Nephron progenitor cell (in vitro differentiated cells): ENCODE data around the gene CETP.
"Not testable (repeated sequence)": the region's sequence is repeated elsewhere in the genome, so short reads cannot be mapped to it uniquely, and the experiment has no call there.

Source experiments
- DNase-seq: peaks from one replicate; pipeline ENCODE4 v3.0.0; 2021
- H3K27ac Mint-ChIP-seq: 2 replicates; pipeline ENCODE4 v1.8.0; 2021; ENCODE audit warnings: mild to moderate bottlenecking, moderate library complexity, mixed read lengths
- H3K27me3 Mint-ChIP-seq: 2 replicates; pipeline ENCODE4 v1.8.0; 2021; ENCODE audit warnings: mild to moderate bottlenecking, low read depth, mixed read lengths; ENCODE audit not compliant: poor library complexity
- H3K36me3 Mint-ChIP-seq: 2 replicates; pipeline ENCODE4 v1.8.0; 2021; ENCODE audit warnings: low read depth, mixed read lengths
- H3K4me1 Mint-ChIP-seq: 2 replicates; pipeline ENCODE4 v1.8.0; 2021; ENCODE audit warnings: mixed read lengths
- H3K4me3 Mint-ChIP-seq: 2 replicates; pipeline ENCODE4 v1.8.0; 2021; ENCODE audit warnings: mild to moderate bottlenecking, moderate library complexity, mixed read lengths
- H3K9me3 Mint-ChIP-seq: 2 replicates; pipeline ENCODE4 v1.8.0; 2021; ENCODE audit warnings: mild to moderate bottlenecking, moderate library complexity, mixed read lengths
- CTCF ChIP-seq: fragments of 200-600 bp; sonication (generic); IDR thresholded peaks from 2 replicates; pipeline ENCODE4 v1.5.0; 2021; ENCODE audit warnings: antibody characterized with exemption

CETP gene

DNA sequence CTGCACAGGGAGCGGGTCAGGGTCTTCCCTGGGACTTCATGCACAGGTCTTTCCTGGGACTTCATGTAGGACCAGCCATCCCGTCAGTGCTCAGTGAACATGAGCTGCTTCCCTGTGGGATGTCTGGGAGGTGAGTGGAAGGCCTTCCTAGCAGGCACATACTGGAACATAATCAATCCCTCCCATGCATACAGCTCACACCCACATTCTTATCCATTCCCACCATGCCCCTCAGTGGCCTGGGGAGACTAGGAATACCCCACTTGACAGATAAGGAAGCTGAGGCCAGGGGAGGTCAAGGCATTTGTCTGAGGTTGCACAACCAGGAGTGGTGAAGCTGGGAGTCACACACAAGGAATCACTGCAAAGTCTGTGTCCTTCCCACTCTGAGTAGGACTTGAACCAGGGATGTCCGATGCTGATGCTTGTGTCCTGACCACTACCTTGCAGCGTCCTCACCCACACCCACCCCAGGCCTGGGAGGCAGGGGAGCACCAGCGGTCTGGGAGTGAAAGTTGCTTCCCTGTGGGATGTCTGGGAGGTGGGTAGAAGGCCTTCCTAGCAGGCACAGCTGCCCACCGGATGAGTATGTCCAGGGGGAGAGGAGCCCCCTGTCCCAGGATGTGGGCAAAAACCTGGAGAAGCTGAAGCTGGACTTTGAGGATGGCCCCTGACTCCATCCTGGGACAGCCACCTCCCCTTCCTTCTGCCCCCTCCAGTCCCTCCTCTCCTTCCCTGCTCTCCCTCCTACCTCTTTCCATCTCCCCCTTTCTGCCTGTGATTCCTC is 26.6 kb downstream of the CETP start:
- DNase-seq: no peak
- Mint-ChIP-seq H3K27me3 (peaks cover 76% of the 10 kb centered on the region), H3K9me3 (no peaks in the 10 kb centered on the region), H3K36me3 (no peaks in the 10 kb centered on the region), H3K4me1 (peaks cover 15% of the 10 kb centered on the region), H3K4me3 (peak overlapping the region; percentile 83), H3K27ac (no peak overlapping the region)
- TF ChIP-seq CTCF: no peak

DNA sequence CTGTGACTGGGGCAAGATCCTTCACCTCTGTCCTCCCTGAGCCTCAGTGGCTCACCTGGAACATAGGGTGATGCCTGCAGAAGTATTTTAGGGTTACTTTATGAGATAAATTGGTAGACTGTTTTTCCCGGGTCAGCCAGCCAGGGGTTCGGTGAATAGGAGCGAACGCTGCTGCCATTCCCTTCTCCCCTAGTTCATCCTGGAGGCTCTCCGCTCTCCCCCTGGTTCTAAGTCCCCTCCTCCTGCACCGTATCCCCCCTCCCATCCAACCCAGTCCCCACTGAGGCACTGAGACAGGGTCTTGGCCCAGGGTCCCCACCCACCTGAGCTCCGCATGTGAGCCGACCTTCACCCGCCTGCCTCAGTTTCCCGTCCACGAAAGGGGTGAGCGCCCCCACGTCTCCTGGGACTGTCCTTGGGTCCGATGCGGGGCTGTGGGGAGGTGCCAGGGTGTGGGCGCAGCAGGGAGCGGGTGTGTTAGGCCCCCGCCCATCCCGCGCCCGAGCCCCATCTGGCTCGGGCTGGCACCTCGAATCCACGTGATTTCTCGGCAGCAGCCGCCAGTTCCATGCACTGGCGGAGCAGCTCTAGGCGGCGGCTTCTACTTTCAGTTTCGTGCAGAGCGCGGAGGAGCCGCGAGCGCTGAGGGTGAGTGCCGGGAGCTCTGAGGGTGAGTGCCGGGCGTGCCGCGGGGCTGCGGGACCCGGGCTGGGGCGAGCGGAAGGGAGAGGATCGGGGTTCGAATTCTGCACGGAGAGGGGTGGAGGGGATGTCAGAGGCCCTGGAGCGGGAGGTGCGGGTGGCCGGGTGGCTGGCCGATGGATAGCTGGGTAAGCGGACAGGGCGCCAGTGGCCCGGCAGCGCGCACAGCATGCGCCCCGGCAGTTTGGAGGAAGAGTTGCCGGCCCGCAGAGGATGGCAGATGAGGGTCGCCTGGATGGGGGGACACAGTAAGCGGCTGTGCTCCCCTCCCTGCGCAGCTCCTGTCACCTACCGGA is 27.5 kb downstream of the CETP start, which contains the start of gene NLRC5:
NLRC5 (plus strand) TSS at position 610 of the 998 bp plus-strand sequence. CDS start 31,156 bp downstream, outside the sequence.
- Mint-ChIP-seq H3K9me3 (no peaks in the 10 kb centered on the region), H3K27ac (no peak within 1 kb of the TSS), H3K27me3 (peaks cover 77% of the 10 kb centered on the region), H3K4me3 (peak within 1 kb of the TSS; percentile 83), H3K36me3 (no peaks in the 10 kb centered on the region), H3K4me1 (peaks cover 12% of the 10 kb centered on the region)
- peak; percentile 69 for DNase-seq
- TF ChIP-seq CTCF: no peak

GRCh38 chr16:56989988-56990387 is 28.2 kb downstream of the CETP start:
- H3K27me3 Mint-ChIP-seq: peaks cover 84% of the 10 kb centered on the region
- TF ChIP-seq CTCF: no peak

GRCh38 chr16:56990407-56991286 is 28.9 kb downstream of the CETP start:
- H3K4me3 Mint-ChIP-seq: peak overlapping the region; percentile 83

More at GRCh38 chr16:56989988-56990387, 28.2 kb downstream of the CETP start:
- Mint-ChIP-seq H3K27ac (no peak overlapping the region), H3K36me3 (no peaks in the 10 kb centered on the region), H3K9me3 (no peaks in the 10 kb centered on the region), H3K4me1 (peaks cover 12% of the 10 kb centered on the region), H3K4me3 (peak overlapping the region; percentile 83)
- no peak for DNase-seq

GRCh38 chr16:56992431-56992830 is 30.7 kb downstream of the CETP start:
- not testable (repeated sequence) for H3K4me3 Mint-ChIP-seq, H3K36me3 Mint-ChIP-seq, H3K9me3 Mint-ChIP-seq, H3K27ac Mint-ChIP-seq, DNase-seq
- Mint-ChIP-seq H3K27me3 (peaks cover 89% of the 10 kb centered on the region), H3K4me1 (peaks cover 12% of the 10 kb centered on the region)

More at GRCh38 chr16:56990407-56991286, 28.9 kb downstream of the CETP start:
- Mint-ChIP-seq H3K4me1 (peaks cover 12% of the 10 kb centered on the region), H3K9me3 (no peaks in the 10 kb centered on the region), H3K27me3 (peaks cover 88% of the 10 kb centered on the region), H3K27ac (no peak overlapping the region), H3K36me3 (no peaks in the 10 kb centered on the region)
- TF ChIP-seq CTCF: no peak
- no peak for DNase-seq
